ENCODE data around the gene SRM.
A peak's percentile ranks its signal among the peaks of the same experiment; 100 is the strongest.

The SRM gene

GRCh38 chr1:11012260-11013159 lies 47.3 kb downstream of the SRM start, which contains the start of gene TARDBP (continued):
- TF ChIP-seq ZSCAN16 (tag by site-specific recombination; IDR thresholded peaks at IDR 0.05) (peak; percentile 67; the same call in 1 of the 2 replicates), ZIC2 (tag by site-specific recombination; IDR thresholded peaks at IDR 0.05) (no peak), ZNF830 (tag by site-specific recombination; IDR thresholded peaks at IDR 0.05; ENCODE audit: low read depth) (no peak), ZNF366 (tag by site-specific recombination; conservative IDR thresholded peaks at IDR 0.05) (no peak), ZNF10 (tag by site-specific recombination; IDR thresholded peaks at IDR 0.05) (no peak), TRIM28 (IDR thresholded peaks at IDR 0.05; ENCODE audit: borderline replicate concordance, low read length) (no peak), ZNF214 (tag by site-specific recombination; IDR thresholded peaks at IDR 0.05; ENCODE audit: borderline replicate concordance) (no peak), ZNF544 (tag by site-specific recombination; IDR thresholded peaks at IDR 0.05) (no peak), ZNF433 (tag by site-specific recombination; IDR thresholded peaks at IDR 0.05; ENCODE audit: low read depth) (no peak), MZF1 (tag by site-specific recombination; IDR thresholded peaks at IDR 0.05; ENCODE audit: borderline replicate concordance) (no peak), ZNF792 (tag by site-specific recombination; IDR thresholded peaks at IDR 0.05) (no peak; the same call in 1 of the 2 replicates), ZNF223 (tag by site-specific recombination; IDR thresholded peaks at IDR 0.05) (peak; percentile 11; the same call in 1 of the 2 replicates), ZNF132 (tag by site-specific recombination; IDR thresholded peaks at IDR 0.05; ENCODE audit: borderline replicate concordance) (no peak), TCF7L2 (IDR thresholded peaks at IDR 0.05; ENCODE audit: borderline replicate concordance, low read depth, low read length) (no peak), EGR2 (tag by site-specific recombination; IDR thresholded peaks at IDR 0.05; ENCODE audit: low read depth) (peak; percentile 92), ZNF335 (tag by site-specific recombination; conservative IDR thresholded peaks at IDR 0.05) (peak; percentile 81), ZBTB20 (tag by site-specific recombination; IDR thresholded peaks at IDR 0.05) (0 out of 2 replicates have a peak, but pooled peaks have one; percentile 44), ZNF23 (tag by site-specific recombination; IDR thresholded peaks at IDR 0.05; ENCODE audit: borderline replicate concordance) (no peak), GLIS2 (tag by site-specific recombination; IDR thresholded peaks at IDR 0.05) (no peak), ZNF560 (tag by site-specific recombination; IDR thresholded peaks at IDR 0.05; ENCODE audit: borderline replicate concordance) (no peak), MYNN (tag by site-specific recombination; IDR thresholded peaks at IDR 0.05; ENCODE audit: borderline replicate concordance) (no peak), AEBP2 (tag by site-specific recombination; IDR thresholded peaks at IDR 0.05; ENCODE audit: borderline replicate concordance) (no peak), ZNF302 (tag by site-specific recombination; IDR thresholded peaks at IDR 0.05; ENCODE audit: low read depth) (no peak), ZNF416 (tag by site-specific recombination; IDR thresholded peaks at IDR 0.05) (no peak), PRDM6 (tag by site-specific recombination; IDR thresholded peaks at IDR 0.05) (no peak), KLF8 (tag by site-specific recombination; IDR thresholded peaks at IDR 0.05) (peak; percentile 91), ZXDB (tag by site-specific recombination; IDR thresholded peaks at IDR 0.05) (peak; percentile 87)
- TF ChIP-seq, protein P1, sequence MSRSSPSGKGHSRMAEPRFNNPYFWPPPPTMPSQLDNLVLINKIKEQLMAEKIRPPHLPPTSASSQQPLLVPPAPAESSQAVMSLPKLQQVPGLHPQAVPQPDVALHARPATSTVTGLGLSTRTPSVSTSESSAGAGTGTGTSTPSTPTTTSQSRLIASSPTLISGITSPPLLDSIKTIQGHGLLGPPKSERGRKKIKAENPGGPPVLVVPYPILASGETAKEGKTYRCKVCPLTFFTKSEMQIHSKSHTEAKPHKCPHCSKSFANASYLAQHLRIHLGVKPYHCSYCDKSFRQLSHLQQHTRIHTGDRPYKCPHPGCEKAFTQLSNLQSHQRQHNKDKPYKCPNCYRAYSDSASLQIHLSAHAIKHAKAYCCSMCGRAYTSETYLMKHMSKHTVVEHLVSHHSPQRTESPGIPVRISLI (tag by site-specific recombination; IDR thresholded peaks at IDR 0.05), result no peak
- TF ChIP-seq, protein P2, sequence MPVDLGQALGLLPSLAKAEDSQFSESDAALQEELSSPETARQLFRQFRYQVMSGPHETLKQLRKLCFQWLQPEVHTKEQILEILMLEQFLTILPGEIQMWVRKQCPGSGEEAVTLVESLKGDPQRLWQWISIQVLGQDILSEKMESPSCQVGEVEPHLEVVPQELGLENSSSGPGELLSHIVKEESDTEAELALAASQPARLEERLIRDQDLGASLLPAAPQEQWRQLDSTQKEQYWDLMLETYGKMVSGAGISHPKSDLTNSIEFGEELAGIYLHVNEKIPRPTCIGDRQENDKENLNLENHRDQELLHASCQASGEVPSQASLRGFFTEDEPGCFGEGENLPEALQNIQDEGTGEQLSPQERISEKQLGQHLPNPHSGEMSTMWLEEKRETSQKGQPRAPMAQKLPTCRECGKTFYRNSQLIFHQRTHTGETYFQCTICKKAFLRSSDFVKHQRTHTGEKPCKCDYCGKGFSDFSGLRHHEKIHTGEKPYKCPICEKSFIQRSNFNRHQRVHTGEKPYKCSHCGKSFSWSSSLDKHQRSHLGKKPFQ (tag by site-specific recombination; IDR thresholded peaks at IDR 0.05), result no peak
- TF ChIP-seq, protein P3, sequence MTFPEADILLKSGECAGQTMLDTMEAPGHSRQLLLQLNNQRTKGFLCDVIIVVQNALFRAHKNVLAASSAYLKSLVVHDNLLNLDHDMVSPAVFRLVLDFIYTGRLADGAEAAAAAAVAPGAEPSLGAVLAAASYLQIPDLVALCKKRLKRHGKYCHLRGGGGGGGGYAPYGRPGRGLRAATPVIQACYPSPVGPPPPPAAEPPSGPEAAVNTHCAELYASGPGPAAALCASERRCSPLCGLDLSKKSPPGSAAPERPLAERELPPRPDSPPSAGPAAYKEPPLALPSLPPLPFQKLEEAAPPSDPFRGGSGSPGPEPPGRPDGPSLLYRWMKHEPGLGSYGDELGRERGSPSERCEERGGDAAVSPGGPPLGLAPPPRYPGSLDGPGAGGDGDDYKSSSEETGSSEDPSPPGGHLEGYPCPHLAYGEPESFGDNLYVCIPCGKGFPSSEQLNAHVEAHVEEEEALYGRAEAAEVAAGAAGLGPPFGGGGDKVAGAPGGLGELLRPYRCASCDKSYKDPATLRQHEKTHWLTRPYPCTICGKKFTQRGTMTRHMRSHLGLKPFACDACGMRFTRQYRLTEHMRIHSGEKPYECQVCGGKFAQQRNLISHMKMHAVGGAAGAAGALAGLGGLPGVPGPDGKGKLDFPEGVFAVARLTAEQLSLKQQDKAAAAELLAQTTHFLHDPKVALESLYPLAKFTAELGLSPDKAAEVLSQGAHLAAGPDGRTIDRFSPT (tag by site-specific recombination; IDR thresholded peaks at IDR 0.05), result peak; percentile 36; the same call in 1 of the 2 replicates
- TF ChIP-seq, protein P4, sequence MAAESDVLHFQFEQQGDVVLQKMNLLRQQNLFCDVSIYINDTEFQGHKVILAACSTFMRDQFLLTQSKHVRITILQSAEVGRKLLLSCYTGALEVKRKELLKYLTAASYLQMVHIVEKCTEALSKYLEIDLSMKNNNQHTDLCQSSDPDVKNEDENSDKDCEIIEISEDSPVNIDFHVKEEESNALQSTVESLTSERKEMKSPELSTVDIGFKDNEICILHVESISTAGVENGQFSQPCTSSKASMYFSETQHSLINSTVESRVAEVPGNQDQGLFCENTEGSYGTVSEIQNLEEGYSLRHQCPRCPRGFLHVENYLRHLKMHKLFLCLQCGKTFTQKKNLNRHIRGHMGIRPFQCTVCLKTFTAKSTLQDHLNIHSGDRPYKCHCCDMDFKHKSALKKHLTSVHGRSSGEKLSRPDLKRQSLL (tag by site-specific recombination; IDR thresholded peaks at IDR 0.05), result peak; percentile 26; the same call in 1 of the 2 replicates

All from HEK293 (cell line).